Spleen (tissue), 11 donors: ENCODE measurements around the gene MOGAT3. TPM values are rescaled to one million over a fixed set of nuclear protein-coding genes. Genes with fewer than 3 reads are reported as not detected.

Source experiments
- DNase-seq: peaks from one replicate; pipeline ENCODE4 v3.0.0-alpha.2; 2020
- H3K27ac ChIP-seq, 8 donors: fragments of 200-600 bp; sonication (generic) in 7 of 8; 1 replicate in 4 of 8; 2 replicates in 4 of 8; pipeline versions ENCODE4 v1.5.0 to v1.8.0; 2016 to 2021; ENCODE audit warnings: inconsistent platforms in 4 of 8, mild to moderate bottlenecking in 4 of 8, moderate library complexity in 1 of 8
- H3K27me3 ChIP-seq, 7 donors: fragments of 200-600 bp; sonication (generic) in 6 of 7; replicated peaks in 1 of 7; 1 replicate in 4 of 7; 2 replicates in 3 of 7; pipeline versions ENCODE4 v1.5.0 to v1.8.0; 2016 to 2021; ENCODE audit warnings: inconsistent platforms in 3 of 7, mild to moderate bottlenecking in 1 of 7
- H3K36me3 ChIP-seq, 6 donors: fragments of 200-600 bp; sonication (generic) in 5 of 6; 1 replicate in 4 of 6; 2 replicates in 2 of 6; pipeline versions ENCODE4 v1.5.0 to v1.8.0; 2016 to 2021; ENCODE audit warnings: inconsistent platforms in 2 of 6
- H3K4me1 ChIP-seq, 6 donors: fragments of 200-600 bp; sonication (generic) in 5 of 6; 1 replicate in 3 of 6; 2 replicates in 3 of 6; pipeline versions ENCODE4 v1.5.0 to v1.8.0; 2016 to 2021; ENCODE audit warnings: inconsistent platforms in 3 of 6
- H3K4me3 ChIP-seq, 8 donors: fragments of 200-600 bp; sonication (generic) in 7 of 8; 1 replicate in 4 of 8; 2 replicates in 4 of 8; pipeline versions ENCODE4 v1.5.0 to v1.8.0; 2016 to 2021; ENCODE audit warnings: inconsistent platforms in 4 of 8, mild to moderate bottlenecking in 4 of 8, moderate library complexity in 2 of 8
- H3K9me3 ChIP-seq, 8 donors: fragments of 200-600 bp; sonication (generic) in 7 of 8; 1 replicate in 4 of 8; 2 replicates in 4 of 8; pipeline versions ENCODE4 v1.5.0 to v1.8.0; 2016 to 2021; ENCODE audit warnings: inconsistent platforms in 4 of 8
- POLR2A ChIP-seq, 3 donors: fragments of 450-650 bp; IDR thresholded peaks; one replicate each; pipeline ENCODE4 v1.5.1; 2017; ENCODE audit warnings: antibody characterized with exemption in 3 of 3, mild to moderate bottlenecking in 1 of 3
- POLR2AphosphoS5 ChIP-seq, 3 donors: sonication (generic); formaldehyde crosslinking; IDR thresholded peaks; one replicate each; pipeline ENCODE4 v1.5.1; 2017; ENCODE audit warnings: antibody characterized with exemption in 3 of 3
- WGBS, 5 donors: extraction: QIAGEN DNeasy Blood & Tissue Kit in 3 of 5; methylation state at CpG; one replicate each; pipeline versions ENCODE4 v1.1.5 to v1.1.7; 2013 to 2018; 5-methylcytosine and 5-hydroxymethylcytosine counted together
- intact Hi-C: fragments of 100-400 bp; cut with DNase I; formaldehyde crosslinking; loops from one replicate; pipeline ENCODE4 v1.15.0; 2023; ENCODE audit warnings: low total_unique reads
- polyA plus RNA-seq, 3 donors: library from polyadenylated mRNA; stranded (reverse); fragments of 200-250 nt; gene quantifications; one replicate each; pipeline ENCODE4 v1.2.1, GENCODE V29; 2013
- total RNA-seq, 7 donors: library from RNA; depleted of rRNA in 3 of 7; stranded (reverse); fragments of >200 nt in 3 of 7; fragmentation: NEBNext Ultra II Directional in 4 of 7; extraction: Animal tissue kit (Norgen Biotek cat#: 25700) in 4 of 7; gene quantifications; one replicate each; pipeline versions ENCODE4 v1.1.0 to v1.2.1, GENCODE V29; 2016 to 2021
- TF ChIP-seq, protein P1 (sequence below), 11 experiments: fragments of 200-600 bp in 7 of 11; fragments of 450-650 bp in 4 of 11; sonication (generic) in 4 of 11; IDR thresholded peaks in 8 of 11; conservative IDR thresholded peaks in 3 of 11; 1 replicate in 7 of 11; 2 replicates in 4 of 11; pipeline versions ENCODE4 v1.4.0 to v1.8.0; 2016 to 2021; ENCODE audit warnings: antibody characterized with exemption in 11 of 11, inconsistent platforms in 4 of 11, mild to moderate bottlenecking in 1 of 11
- donor health status: healthy with polysubstance abuse.
- donor health status: DM: no; HTN: no; CAD: no; lungs with moderate emphysema.
- donor health status: DM: no; HTN: no; CAD: no.
- donor health status: Bipolar disorder and iron deficiency.
- donor health status: healthy.
- donor health status: DM: no; HTN: no; CAD: no.
- donor health status: DM: yes; HTN: yes; CAD: no.

Gene MOGAT3
- total and polyA plus RNA-seq, 10 donors = not detected

- Histone ChIP-seq H3K9me3 (no peaks in the 10 kb centered on the region), H3K4me3 (no peak overlapping the region), H3K36me3 (peaks cover 0 to 85% (median 24%) of the 10 kb centered on the region in 6 donors), H3K27ac (no peak overlapping the region), H3K4me1 (peaks cover 5 to 82% (median 46%) of the 10 kb centered on the region in 6 donors), H3K27me3 (no peaks in the 10 kb centered on the region)
- no peak for DNase-seq
- intact Hi-C loops = no loop called here
- no peak for TF ChIP-seq POLR2A (IDR thresholded peaks at IDR 0.05)
- TF ChIP-seq, protein P1, sequence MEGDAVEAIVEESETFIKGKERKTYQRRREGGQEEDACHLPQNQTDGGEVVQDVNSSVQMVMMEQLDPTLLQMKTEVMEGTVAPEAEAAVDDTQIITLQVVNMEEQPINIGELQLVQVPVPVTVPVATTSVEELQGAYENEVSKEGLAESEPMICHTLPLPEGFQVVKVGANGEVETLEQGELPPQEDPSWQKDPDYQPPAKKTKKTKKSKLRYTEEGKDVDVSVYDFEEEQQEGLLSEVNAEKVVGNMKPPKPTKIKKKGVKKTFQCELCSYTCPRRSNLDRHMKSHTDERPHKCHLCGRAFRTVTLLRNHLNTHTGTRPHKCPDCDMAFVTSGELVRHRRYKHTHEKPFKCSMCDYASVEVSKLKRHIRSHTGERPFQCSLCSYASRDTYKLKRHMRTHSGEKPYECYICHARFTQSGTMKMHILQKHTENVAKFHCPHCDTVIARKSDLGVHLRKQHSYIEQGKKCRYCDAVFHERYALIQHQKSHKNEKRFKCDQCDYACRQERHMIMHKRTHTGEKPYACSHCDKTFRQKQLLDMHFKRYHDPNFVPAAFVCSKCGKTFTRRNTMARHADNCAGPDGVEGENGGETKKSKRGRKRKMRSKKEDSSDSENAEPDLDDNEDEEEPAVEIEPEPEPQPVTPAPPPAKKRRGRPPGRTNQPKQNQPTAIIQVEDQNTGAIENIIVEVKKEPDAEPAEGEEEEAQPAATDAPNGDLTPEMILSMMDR (IDR thresholded peaks at IDR 0.05 in 8 of 11, conservative IDR thresholded peaks at IDR 0.05 in 3 of 11) = peak in 1 of 11 experiments; percentile 6
- 66 to 81% (median 73%) methylated on average over 9 to 11 of the region's 11 CpGs for WGBS, 5 donors
Measured at GRCh38 chr7:101235050-101235449, 34.2 kb upstream of the MOGAT3 start.

DNA sequence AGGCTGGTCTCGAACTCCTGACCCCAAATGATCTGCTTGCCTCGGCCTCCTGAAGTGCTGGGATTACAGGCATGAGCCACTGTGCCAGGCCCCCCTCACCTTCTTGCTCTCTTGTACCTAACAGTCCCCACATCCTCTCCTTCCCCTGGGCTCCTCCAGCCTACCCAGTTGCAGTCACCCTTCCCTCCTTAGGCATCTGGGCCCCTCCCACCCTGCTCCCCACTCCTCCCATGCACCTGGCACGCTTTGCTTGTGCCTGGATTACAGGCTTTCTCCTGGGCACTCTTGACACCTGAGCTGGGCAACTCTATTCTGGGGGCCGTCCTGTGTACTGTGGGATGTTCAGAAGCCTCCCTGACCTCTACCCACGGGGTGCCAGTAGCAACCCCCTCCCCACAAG, 33.8 kb upstream of the MOGAT3 start:
- intact Hi-C loops = no loop called here
- no peaks in the 10 kb centered on the region for H3K27me3 ChIP-seq
- H3K4me3 ChIP-seq = no peak overlapping the region
- no peak overlapping the region for H3K27ac ChIP-seq
- peaks cover 5 to 78% (median 42%) of the 10 kb centered on the region in 6 donors for H3K4me1 ChIP-seq
- TF ChIP-seq, protein P1 (IDR thresholded peaks at IDR 0.05 in 8 of 11, conservative IDR thresholded peaks at IDR 0.05 in 3 of 11) = no peak
- TF ChIP-seq POLR2A (IDR thresholded peaks at IDR 0.05) = no peak
- WGBS, 5 donors = 86 to 89% (median 88%) methylated on average over 4 to 5 of the region's 5 CpGs
- no peaks in the 10 kb centered on the region for H3K9me3 ChIP-seq
- DNase-seq = no peak
- H3K36me3 ChIP-seq = peaks cover 0 to 85% (median 20%) of the 10 kb centered on the region in 6 donors

GRCh38 chr7:101233907-101234547, 33.2 kb upstream of the MOGAT3 start:
- Histone ChIP-seq H3K27ac (no peak overlapping the region), H3K27me3 (no peaks in the 10 kb centered on the region), H3K36me3 (peaks cover 0 to 85% (median 14%) of the 10 kb centered on the region in 6 donors), H3K4me3 (no peak overlapping the region), H3K4me1 (peaks cover 5 to 72% (median 39%) of the 10 kb centered on the region in 6 donors), H3K9me3 (no peaks in the 10 kb centered on the region)
- peak; percentile 68 for DNase-seq
- intact Hi-C loops = no loop called here
- WGBS, 5 donors = 88 to 95% (median 92%) methylated on average over 13 to 21 of the region's 21 CpGs
- TF ChIP-seq POLR2AphosphoS5 (IDR thresholded peaks at IDR 0.05) (peak in 1 of 3 donors; percentile 51), POLR2A (IDR thresholded peaks at IDR 0.05) (no peak)

GRCh38 chr7:101232141-101232850, 31.5 kb upstream of the MOGAT3 start:
- peak overlapping the region in 4 of 8 donors; percentile 7 to 45 (median 23) for H3K4me3 ChIP-seq
- intact Hi-C loops = no loop called here
- H3K36me3 ChIP-seq = peaks cover 0 to 85% (median 15%) of the 10 kb centered on the region in 6 donors
- DNase-seq = peak; percentile 71
- TF ChIP-seq POLR2A (IDR thresholded peaks at IDR 0.05) (no peak), POLR2AphosphoS5 (IDR thresholded peaks at IDR 0.05) (peak in 2 of 3 donors; percentile 53 to 72)
- TF ChIP-seq, protein P1 (IDR thresholded peaks at IDR 0.05 in 8 of 11, conservative IDR thresholded peaks at IDR 0.05 in 3 of 11) = no peak
- H3K27ac ChIP-seq = peak overlapping the region in 5 of 8 donors; percentile 23 to 60 (median 49)
- H3K4me1 ChIP-seq = peaks cover 0 to 55% (median 26%) of the 10 kb centered on the region in 6 donors
- H3K27me3 ChIP-seq = no peaks in the 10 kb centered on the region
- 58 to 80% (median 70%) methylated on average over 30 to 52 of the region's 52 CpGs for WGBS, 5 donors
- H3K9me3 ChIP-seq = no peaks in the 10 kb centered on the region
